ENCODE data around the gene LY6G6F.
A peak's percentile ranks its signal among the peaks of the same experiment; 100 is the strongest.

LY6G6F gene

GRCh38 chr6:31676322-31676903, 30.3 kb upstream of the LY6G6F start:
- H3K9me3 ChIP-seq (ENCODE audit: insufficient read depth, low read depth, low read length): no peaks in the 10 kb centered on the region
- no peak for DNase-seq
- no peak overlapping the region for H3K4me3 ChIP-seq (ENCODE audit: low read depth, low read length)
- H3K4ac ChIP-seq (ENCODE audit: low read depth, low read length): no peak overlapping the region
- peaks cover 3% of the 10 kb centered on the region for H3K79me1 ChIP-seq (ENCODE audit: low read length)
- H4K12ac ChIP-seq (ENCODE audit: low read depth, low read length): no peak overlapping the region
- H3K27me3 ChIP-seq (ENCODE audit: insufficient read depth, low read length): no peaks in the 10 kb centered on the region
- H3K79me2 ChIP-seq (ENCODE audit: control insufficient read depth, insufficient read depth, low read length, poor library complexity): peaks cover 2% of the 10 kb centered on the region
- H2BK5ac ChIP-seq (ENCODE audit: low read depth, low read length, poor library complexity): no peak overlapping the region
- no peak overlapping the region for H4K91ac ChIP-seq (ENCODE audit: low read depth, low read length)
- H3K27ac ChIP-seq (ENCODE audit: low read depth, low read length): no peak overlapping the region
- no peak overlapping the region for H3K9ac ChIP-seq (ENCODE audit: low read length)
- H2AK5ac ChIP-seq (ENCODE audit: low read length): no peak overlapping the region
- peaks cover 18 to 20% of the 10 kb centered on the region in 2 experiments for H3K36me3 ChIP-seq (ENCODE audit: control insufficient read depth in 1 of 2, insufficient read depth in 2 of 2, low read length in 2 of 2)
- no peak overlapping the region for H2AFZ ChIP-seq (ENCODE audit: insufficient read depth, low read length, poor library complexity)
- no peak overlapping the region for H2BK120ac ChIP-seq (ENCODE audit: insufficient read depth, low read length, poor library complexity)
- H3K23ac ChIP-seq (ENCODE audit: low read length): no peak overlapping the region
- WGBS (ENCODE audit: extremely low coverage, insufficient coverage, insufficient read length): no CpG with 5 or more reads among the region's 4 CpGs
- H3K4me1 ChIP-seq (ENCODE audit: control insufficient read depth in 1 of 2, insufficient read depth in 2 of 2, low read length in 2 of 2): peaks cover 3% of the 10 kb centered on the region in 2 experiments
- no peak overlapping the region for H3K14ac ChIP-seq (ENCODE audit: low read length)
- H4K8ac ChIP-seq (ENCODE audit: low read depth, low read length): no peak overlapping the region
- no peak overlapping the region for H2BK12ac ChIP-seq (ENCODE audit: low read length)
- no peak overlapping the region for H3K18ac ChIP-seq (ENCODE audit: low read length)
- H3K4me2 ChIP-seq (ENCODE audit: low read length): no peak overlapping the region

- DNase-seq: no peak
- Histone ChIP-seq H3K9ac (ENCODE audit: low read length) (no peak overlapping the region), H4K12ac (ENCODE audit: low read depth, low read length) (no peak overlapping the region), H2BK12ac (ENCODE audit: low read length) (no peak overlapping the region), H2BK120ac (ENCODE audit: insufficient read depth, low read length, poor library complexity) (no peak overlapping the region), H3K36me3 (ENCODE audit: control insufficient read depth in 1 of 2, insufficient read depth in 2 of 2, low read length in 2 of 2) (peaks cover 13 to 15% of the 10 kb centered on the region in 2 experiments), H3K14ac (ENCODE audit: low read length) (no peak overlapping the region), H3K18ac (ENCODE audit: low read length) (no peak overlapping the region), H2BK5ac (ENCODE audit: low read depth, low read length, poor library complexity) (no peak overlapping the region), H3K4me2 (ENCODE audit: low read length) (no peak overlapping the region), H3K27ac (ENCODE audit: low read depth, low read length) (no peak overlapping the region), H2AFZ (ENCODE audit: insufficient read depth, low read length, poor library complexity) (no peak overlapping the region), H4K91ac (ENCODE audit: low read depth, low read length) (no peak overlapping the region), H3K79me1 (ENCODE audit: low read length) (peaks cover 3% of the 10 kb centered on the region), H3K4me3 (ENCODE audit: low read depth, low read length) (no peak overlapping the region), H3K27me3 (ENCODE audit: insufficient read depth, low read length) (no peaks in the 10 kb centered on the region), H3K4me1 (ENCODE audit: control insufficient read depth in 1 of 2, insufficient read depth in 2 of 2, low read length in 2 of 2) (peaks cover 3 to 6% of the 10 kb centered on the region in 2 experiments), H3K9me3 (ENCODE audit: insufficient read depth, low read depth, low read length) (no peaks in the 10 kb centered on the region), H3K4ac (ENCODE audit: low read depth, low read length) (no peak overlapping the region), H4K8ac (ENCODE audit: low read depth, low read length) (no peak overlapping the region), H3K23ac (ENCODE audit: low read length) (no peak overlapping the region), H3K79me2 (ENCODE audit: control insufficient read depth, insufficient read depth, low read length, poor library complexity) (peaks cover 2% of the 10 kb centered on the region), H2AK5ac (ENCODE audit: low read length) (no peak overlapping the region)
- WGBS (ENCODE audit: extremely low coverage, insufficient coverage, insufficient read length): no CpG with 5 or more reads among the region's 6 CpGs
Measured at GRCh38 chr6:31676904-31677303, 29.8 kb upstream of the LY6G6F start.

GRCh38 chr6:31677955-31678354, 28.7 kb upstream of the LY6G6F start:
- H2AFZ ChIP-seq (ENCODE audit: insufficient read depth, low read length, poor library complexity): no peak overlapping the region
- peaks cover 2% of the 10 kb centered on the region for H3K79me2 ChIP-seq (ENCODE audit: control insufficient read depth, insufficient read depth, low read length, poor library complexity)
- no peak overlapping the region for H4K12ac ChIP-seq (ENCODE audit: low read depth, low read length)
- no peak overlapping the region for H3K4ac ChIP-seq (ENCODE audit: low read depth, low read length)
- no peak overlapping the region for H3K4me2 ChIP-seq (ENCODE audit: low read length)
- no peak for DNase-seq
- no peak overlapping the region for H3K4me3 ChIP-seq (ENCODE audit: low read depth, low read length)
- H2BK12ac ChIP-seq (ENCODE audit: low read length): no peak overlapping the region
- no peak overlapping the region for H4K8ac ChIP-seq (ENCODE audit: low read depth, low read length)
- H3K14ac ChIP-seq (ENCODE audit: low read length): no peak overlapping the region
- H4K91ac ChIP-seq (ENCODE audit: low read depth, low read length): no peak overlapping the region
- no peak overlapping the region for H2BK5ac ChIP-seq (ENCODE audit: low read depth, low read length, poor library complexity)
- H3K4me1 ChIP-seq (ENCODE audit: control insufficient read depth in 1 of 2, insufficient read depth in 2 of 2, low read length in 2 of 2): peaks cover 3 to 6% of the 10 kb centered on the region in 2 experiments
- H3K27ac ChIP-seq (ENCODE audit: low read depth, low read length): no peak overlapping the region
- peaks cover 5 to 8% of the 10 kb centered on the region in 2 experiments for H3K36me3 ChIP-seq (ENCODE audit: control insufficient read depth in 1 of 2, insufficient read depth in 2 of 2, low read length in 2 of 2)
- no peaks in the 10 kb centered on the region for H3K9me3 ChIP-seq (ENCODE audit: insufficient read depth, low read depth, low read length)
- H3K23ac ChIP-seq (ENCODE audit: low read length): no peak overlapping the region
- H3K18ac ChIP-seq (ENCODE audit: low read length): no peak overlapping the region
- no peaks in the 10 kb centered on the region for H3K27me3 ChIP-seq (ENCODE audit: insufficient read depth, low read length)
- WGBS (ENCODE audit: extremely low coverage, insufficient coverage, insufficient read length): no CpG with 5 or more reads among the region's 8 CpGs
- no peak overlapping the region for H2AK5ac ChIP-seq (ENCODE audit: low read length)
- H3K9ac ChIP-seq (ENCODE audit: low read length): no peak overlapping the region
- peaks cover 3% of the 10 kb centered on the region for H3K79me1 ChIP-seq (ENCODE audit: low read length)
- no peak overlapping the region for H2BK120ac ChIP-seq (ENCODE audit: insufficient read depth, low read length, poor library complexity)

- H3K4me2 ChIP-seq (ENCODE audit: low read length): peak within 1 kb of the TSS; percentile 92
- H2AFZ ChIP-seq (ENCODE audit: insufficient read depth, low read length, poor library complexity): peak within 1 kb of the TSS; percentile 86
- no peaks in the 10 kb centered on the region for H3K9me3 ChIP-seq (ENCODE audit: insufficient read depth, low read depth, low read length)
- peak within 1 kb of the TSS; percentile 9 for H3K4ac ChIP-seq (ENCODE audit: low read depth, low read length)
- H4K91ac ChIP-seq (ENCODE audit: low read depth, low read length): peak within 1 kb of the TSS; percentile 70
- H3K4me3 ChIP-seq (ENCODE audit: low read depth, low read length): peak within 1 kb of the TSS; percentile 45
- H3K9ac ChIP-seq (ENCODE audit: low read length): no peak within 1 kb of the TSS
- peaks cover 3% of the 10 kb centered on the region for H3K79me1 ChIP-seq (ENCODE audit: low read length)
- peak within 1 kb of the TSS; percentile 8 for H3K18ac ChIP-seq (ENCODE audit: low read length)
- no peaks in the 10 kb centered on the region for H3K27me3 ChIP-seq (ENCODE audit: insufficient read depth, low read length)
- H4K8ac ChIP-seq (ENCODE audit: low read depth, low read length): peak within 1 kb of the TSS; percentile 90
- H2BK120ac ChIP-seq (ENCODE audit: insufficient read depth, low read length, poor library complexity): peak within 1 kb of the TSS; percentile 77
- H3K79me2 ChIP-seq (ENCODE audit: control insufficient read depth, insufficient read depth, low read length, poor library complexity): peaks cover 2% of the 10 kb centered on the region
- H3K27ac ChIP-seq (ENCODE audit: low read depth, low read length): no peak within 1 kb of the TSS
- no peak within 1 kb of the TSS for H2AK5ac ChIP-seq (ENCODE audit: low read length)
- peaks cover 3 to 10% of the 10 kb centered on the region in 2 experiments for H3K4me1 ChIP-seq (ENCODE audit: control insufficient read depth in 1 of 2, insufficient read depth in 2 of 2, low read length in 2 of 2)
- no CpG with 5 or more reads among the region's 17 CpGs for WGBS (ENCODE audit: extremely low coverage, insufficient coverage, insufficient read length)
- H3K36me3 ChIP-seq (ENCODE audit: control insufficient read depth in 1 of 2, insufficient read depth in 2 of 2, low read length in 2 of 2): peaks cover 0 to 6% of the 10 kb centered on the region in 2 experiments
- peak; percentile 60 to 78 for DNase-seq
- no peak within 1 kb of the TSS for H3K23ac ChIP-seq (ENCODE audit: low read length)
- peak within 1 kb of the TSS; percentile 76 for H4K12ac ChIP-seq (ENCODE audit: low read depth, low read length)
- H3K14ac ChIP-seq (ENCODE audit: low read length): peak within 1 kb of the TSS; percentile 81
- peak within 1 kb of the TSS; percentile 3 for H2BK12ac ChIP-seq (ENCODE audit: low read length)
- H2BK5ac ChIP-seq (ENCODE audit: low read depth, low read length, poor library complexity): peak within 1 kb of the TSS; percentile 11
Measured at GRCh38 chr6:31680226-31681134, 26.2 kb upstream of the LY6G6F start, which contains the start of gene LY6G5C. Gene LY6G5C, minus strand, starts transcription at chr6:31681067. Its CDS starts 694 bp downstream, at chr6:31680373.

Measured in trophoblast cell (in vitro differentiated cells and primary cell).